H1 (cell line): ENCODE results near the gene CPTP. TPM values are rescaled to one million over a fixed set of nuclear protein-coding genes. Genes with fewer than 3 reads are reported as not detected.

Source experiments
- CTCF ChIA-PET: fragments of 300-600 bp; sonication (Branson Sonifier 250); formaldehyde crosslinking; loops from one replicate; lab custom pipeline; 2021; ENCODE audit not compliant: partially characterized antibody; lab: Charles Lee
- POLR2A ChIA-PET: fragments of 300-600 bp; sonication (Branson Sonifier 250); formaldehyde crosslinking; loops from one replicate; lab custom pipeline; 2021; ENCODE audit warnings: inconsistent platforms; ENCODE audit not compliant: partially characterized antibody; lab: Charles Lee
- DNase-seq, 2 experiments: peaks; one replicate each; pipeline versions ENCODE4 v3.0.0 to v3.0.0-alpha.2; 2010 to 2022; ENCODE audit warnings: low spot score in 2 of 2, low read depth in 1 of 2, mixed read lengths in 1 of 2
- FAIRE-seq: peaks from 2 replicates; lab custom pipeline; 2011; peaks lifted over from hg19 to GRCh38; lab: Jason Lieb, UNC
- H2AFZ ChIP-seq: 2 replicates; pipeline ENCODE4 v1.8.1; 2012; ENCODE audit warnings: low read length, inconsistent platforms
- H2AK5ac ChIP-seq: 2 replicates; pipeline ENCODE4 v1.6.1; 2013; ENCODE audit warnings: low read depth, low read length
- H2BK120ac ChIP-seq: replicated peaks from 2 replicates; pipeline ENCODE3; 2013; ENCODE audit warnings: low read depth, low read length, inconsistent platforms
- H2BK12ac ChIP-seq: 2 replicates; pipeline ENCODE4 v1.6.1; 2013; ENCODE audit warnings: low read depth, low read length
- H2BK15ac ChIP-seq: 2 replicates; pipeline ENCODE4 v1.6.1; 2013; ENCODE audit warnings: low read length
- H2BK20ac ChIP-seq: 2 replicates; pipeline ENCODE4 v1.6.1; 2013; ENCODE audit warnings: low read length
- H2BK5ac ChIP-seq: 2 replicates; pipeline ENCODE4 v1.6.1; 2013; ENCODE audit warnings: low read depth, low read length
- H3K14ac ChIP-seq: 2 replicates; pipeline ENCODE4 v1.6.1; 2013; ENCODE audit warnings: inconsistent platforms; ENCODE audit not compliant: insufficient read length
- H3K18ac ChIP-seq: 2 replicates; pipeline ENCODE4 v1.6.1; 2013; ENCODE audit warnings: low read length; ENCODE audit errors: extremely low read depth
- H3K23ac ChIP-seq: 2 replicates; pipeline ENCODE4 v1.6.1; 2013; ENCODE audit warnings: inconsistent platforms; ENCODE audit not compliant: insufficient read length
- H3K23me2 ChIP-seq: 2 replicates; pipeline ENCODE4 v1.6.1; 2013; ENCODE audit warnings: low read depth, low read length
- H3K27ac ChIP-seq: 2 replicates; pipeline ENCODE4 v1.6.1; 2011; ENCODE audit warnings: low read depth, low read length, inconsistent platforms
- H3K27me3 ChIP-seq, 4 experiments: replicated peaks in 1 of 4; 1 replicate in 1 of 4; 2 replicates in 3 of 4; pipeline versions ENCODE4 v1.6.1 to v1.8.1; 2011 to 2013; ENCODE audit warnings: low read length in 3 of 4, mild to moderate bottlenecking in 3 of 4, inconsistent platforms in 2 of 4, mixed read lengths in 2 of 4, moderate library complexity in 1 of 4; ENCODE audit not compliant: control insufficient read depth in 3 of 4, insufficient read depth in 3 of 4; ENCODE audit errors: extremely low read depth in 1 of 4
- H3K36me3 ChIP-seq, 4 experiments: 2 replicates each; pipeline versions ENCODE4 v1.6.1 to v1.8.1; 2011 to 2013; ENCODE audit warnings: mild to moderate bottlenecking in 4 of 4, low read length in 3 of 4, moderate library complexity in 2 of 4, control low read depth in 1 of 4, inconsistent platforms in 1 of 4; ENCODE audit not compliant: insufficient read depth in 4 of 4, control insufficient read depth in 2 of 4
- H3K4ac ChIP-seq: replicated peaks from 2 replicates; pipeline ENCODE3; 2013; ENCODE audit warnings: low read length, low read depth, mixed read lengths, inconsistent platforms; ENCODE audit not compliant: insufficient read length
- H3K4me1 ChIP-seq, 4 experiments: replicated peaks in 1 of 4; 1 replicate in 1 of 4; 2 replicates in 3 of 4; pipeline versions ENCODE4 v1.6.1 to v1.8.1; 2011 to 2013; ENCODE audit warnings: low read length in 3 of 4, inconsistent platforms in 2 of 4, mixed read lengths in 1 of 4; ENCODE audit not compliant: insufficient read depth in 4 of 4, control insufficient read depth in 3 of 4
- H3K4me2 ChIP-seq, 2 experiments: 2 replicates each; pipeline versions ENCODE4 v1.6.1 to v1.8.1; 2011 to 2013; ENCODE audit warnings: low read depth in 2 of 2, low read length in 2 of 2, control low read depth in 1 of 2, inconsistent platforms in 1 of 2, mild to moderate bottlenecking in 1 of 2; ENCODE audit not compliant: insufficient read depth in 1 of 2
- H3K4me3 ChIP-seq, 4 experiments: fragments of 200-600, 300-600 bp in 1 of 4; sonication (generic), shearing (Covaris generic), sonication (Bioruptor Twin) in 1 of 4; 2 replicates each; pipeline versions ENCODE4 v1.5.1 to v1.8.1; 2011 to 2016; ENCODE audit warnings: low read length in 4 of 4, low read depth in 3 of 4, control low read depth in 2 of 4, inconsistent platforms in 2 of 4, mild to moderate bottlenecking in 2 of 4, mixed read lengths in 1 of 4, moderate library complexity in 1 of 4; ENCODE audit not compliant: insufficient read depth in 2 of 4; ENCODE audit errors: extremely low read depth in 1 of 4
- H3K56ac ChIP-seq: replicated peaks from 2 replicates; pipeline ENCODE3; 2013; ENCODE audit warnings: low read depth, mild to moderate bottlenecking, mixed read lengths, low read length, inconsistent platforms; ENCODE audit not compliant: insufficient read length
- H3K79me1 ChIP-seq: 2 replicates; pipeline ENCODE4 v1.6.1; 2013; ENCODE audit warnings: low read depth, low read length, control low read depth
- H3K79me2 ChIP-seq, 2 experiments: 2 replicates each; pipeline versions ENCODE4 v1.6.1 to v1.8.1; 2012 to 2013; ENCODE audit warnings: low read length in 2 of 2, mild to moderate bottlenecking in 2 of 2, inconsistent platforms in 1 of 2; ENCODE audit not compliant: insufficient read depth in 2 of 2, control insufficient read depth in 1 of 2
- H3K9ac ChIP-seq, 4 experiments: replicated peaks in 1 of 4; 1 replicate in 1 of 4; 2 replicates in 3 of 4; pipeline versions ENCODE4 v1.6.1 to v1.8.1; 2011 to 2013; ENCODE audit warnings: low read depth in 3 of 4, low read length in 3 of 4, control low read depth in 2 of 4, mild to moderate bottlenecking in 2 of 4, moderate library complexity in 2 of 4, inconsistent platforms in 1 of 4; ENCODE audit errors: extremely low read depth in 1 of 4
- H3K9me3 ChIP-seq, 2 experiments: 2 replicates each; pipeline versions ENCODE4 v1.6.1 to v1.8.1; 2012 to 2013; ENCODE audit warnings: mild to moderate bottlenecking in 2 of 2, moderate library complexity in 2 of 2, control low read depth in 1 of 2, inconsistent platforms in 1 of 2, low read depth in 1 of 2, low read length in 1 of 2, mixed read lengths in 1 of 2; ENCODE audit not compliant: insufficient read depth in 2 of 2
- H4K20me1 ChIP-seq, 2 experiments: replicated peaks in 1 of 2; 2 replicates each; pipeline versions ENCODE3 to v1.8.1; 2011 to 2013; ENCODE audit warnings: inconsistent platforms in 2 of 2, low read length in 2 of 2, mild to moderate bottlenecking in 1 of 2; ENCODE audit not compliant: insufficient read depth in 2 of 2, control insufficient read depth in 1 of 2
- H4K5ac ChIP-seq: 2 replicates; pipeline ENCODE4 v1.6.1; 2013; ENCODE audit warnings: low read length, low read depth, mixed read lengths, inconsistent platforms; ENCODE audit not compliant: insufficient read length
- H4K8ac ChIP-seq: 2 replicates; pipeline ENCODE4 v1.8.0; 2013; ENCODE audit warnings: mild to moderate bottlenecking, moderate library complexity, low read length, inconsistent platforms; ENCODE audit not compliant: insufficient read depth; ENCODE audit errors: extremely low read depth
- H4K91ac ChIP-seq: replicated peaks from 2 replicates; pipeline ENCODE3; 2013; ENCODE audit warnings: low read length, mixed read lengths, inconsistent platforms; ENCODE audit not compliant: insufficient read length
- HDAC6 ChIP-seq: IDR thresholded peaks from one replicate; pipeline ENCODE4 v1.7.1; 2012; ENCODE audit warnings: low read depth, mild to moderate bottlenecking, inconsistent platforms, low read length, moderate library complexity
- MAX ChIP-seq: IDR thresholded peaks from 2 replicates; pipeline ENCODE4 v1.6.1; 2012; ENCODE audit warnings: inconsistent platforms
- NANOG ChIP-seq: IDR thresholded peaks from 2 replicates; pipeline ENCODE4 v1.6.1; 2011; ENCODE audit warnings: low read length, low read depth, mild to moderate bottlenecking, inconsistent platforms; ENCODE audit not compliant: insufficient read depth, poor library complexity, severe bottlenecking
- POLR2A ChIP-seq, 2 experiments: IDR thresholded peaks; 1 replicate in 1 of 2; 2 replicates in 1 of 2; pipeline ENCODE4 v1.6.1; 2011; ENCODE audit warnings: low read depth in 2 of 2, low read length in 2 of 2, mild to moderate bottlenecking in 2 of 2; ENCODE audit errors: control extremely low read depth in 1 of 2
- TAF1 ChIP-seq: IDR thresholded peaks from 2 replicates; pipeline ENCODE4 v1.6.1; 2011; ENCODE audit warnings: mild to moderate bottlenecking, low read depth, low read length
- WGBS, 2 experiments: shearing (Covaris generic) in 1 of 2; methylation state at CpG; one replicate each; pipeline versions ENCODE4 v1.1.6 to v1.1.7; 2013 to 2015; ENCODE audit warnings: low lambda C conversion rate in 2 of 2, mixed read lengths in 2 of 2, inconsistent platforms in 1 of 2, low coverage in 1 of 2, missing lambda C conversion rate in 1 of 2; ENCODE audit not compliant: insufficient replicate concordance in 2 of 2, insufficient coverage in 1 of 2, insufficient read length in 1 of 2; ENCODE audit errors: extremely low coverage in 1 of 2, missing lambda C conversion rate in 1 of 2; 5-methylcytosine and 5-hydroxymethylcytosine counted together
- polyA plus RNA-seq, 7 experiments: library from polyadenylated mRNA; depleted of rRNA in 3 of 7; stranded (reverse) in 5 of 7; unstranded in 2 of 7; fragments of >200 nt in 5 of 7; fragments of 200-250 nt in 2 of 7; gene quantifications; 1 replicate in 5 of 7; 2 replicates in 1 of 7; 4 replicates in 1 of 7; pipeline versions ENCODE4 v1.2.1 to v1.2.3, GENCODE V29; 2011 to 2013; ENCODE audit warnings: missing spikeins in 2 of 7, mixed read lengths in 2 of 7
- total RNA-seq: library from RNA; stranded (reverse); fragmentation: NEBNext Ultra II Directional; extraction: Animal tissue kit (Norgen Biotek cat#: 25700); gene quantifications from 2 replicates; pipeline ENCODE4 v1.2.1, GENCODE V29; 2021

CPTP gene
- total and polyA plus RNA-seq, 2 of the 8 experiments (the other 6 are each of a cell fraction or from before 2014, with no cell fraction given): 8.1 to 10.6 TPM

DNA sequence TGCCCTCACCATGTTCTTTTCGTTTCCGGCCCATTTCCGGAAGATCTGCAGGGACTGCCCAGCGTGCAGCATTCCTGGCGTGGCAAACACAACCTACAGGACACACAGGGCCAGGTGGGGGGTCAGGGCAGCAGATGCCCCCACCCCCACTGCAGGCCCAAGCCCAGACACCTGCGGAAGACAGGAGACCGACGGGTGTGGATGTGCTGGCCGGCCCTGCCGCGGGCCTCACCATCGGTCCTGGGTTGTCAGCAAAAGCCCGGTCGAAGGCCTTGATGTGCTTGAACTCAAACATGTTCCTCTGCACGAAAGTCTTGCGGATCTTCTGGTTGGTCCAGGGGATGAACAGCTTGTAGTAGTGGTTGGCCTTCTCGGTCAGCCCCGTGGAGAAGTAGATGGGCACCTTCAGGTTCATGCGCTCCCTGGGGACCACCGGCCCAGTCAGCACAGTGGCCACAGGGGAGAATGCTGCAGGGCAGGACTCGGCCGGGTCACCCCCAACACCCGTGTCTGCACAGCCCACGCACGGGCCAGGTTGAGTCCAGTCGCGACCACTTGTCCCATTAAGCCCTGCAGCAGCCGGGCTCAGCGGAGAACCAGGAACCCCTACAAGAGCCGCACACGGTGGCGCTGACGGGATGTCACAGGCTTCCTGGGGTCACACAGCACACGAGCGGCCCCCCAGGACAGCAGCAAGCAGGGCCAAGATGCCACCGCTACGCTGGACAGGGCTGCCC, 10.9 kb upstream of the CPTP start:
- no peak overlapping the region for H3K27ac ChIP-seq
- peaks cover 4% of the 10 kb centered on the region; the same call in 1 of the 2 replicates for H3K79me1 ChIP-seq
- peak overlapping the region; percentile 68; the same call in 1 of the 2 replicates for H4K8ac ChIP-seq
- H3K27me3 ChIP-seq: no peaks in the 10 kb centered on the region
- 90% methylated on average over 37 of the region's 37 CpGs; no CpG with 5 or more reads in 1 of the 2 experiments for WGBS, 2 experiments
- H3K14ac ChIP-seq: no peak overlapping the region
- no peak overlapping the region for H2BK20ac ChIP-seq
- no peak overlapping the region for H3K4me3 ChIP-seq
- peaks cover 0 to 23% (median 12%) of the 10 kb centered on the region in 4 experiments; a peak in 6 of 7 replicates for H3K4me1 ChIP-seq
- H3K79me2 ChIP-seq: peaks cover 0 to 4% of the 10 kb centered on the region in 2 experiments; a peak in 1 of 4 replicates
- no peak overlapping the region for H3K56ac ChIP-seq
- peaks cover 17 to 44% (median 37%) of the 10 kb centered on the region in 4 experiments for H3K36me3 ChIP-seq
- POLR2A ChIA-PET: interaction anchor here (0.7 to 10.1 kb wide), 11 partner anchors 9 to 79 kb away, joined by 3 to 134 read pairs (median 6); partner anchors contain the start of genes AURKAIP1, CPTP, INTS11 and TAS1R3
- no peak overlapping the region for H3K23ac ChIP-seq
- no peak overlapping the region for H2BK120ac ChIP-seq
- no peak overlapping the region for H2BK5ac ChIP-seq
- no peak overlapping the region for H2BK15ac ChIP-seq
- H3K4me2 ChIP-seq: no peak overlapping the region
- H3K18ac ChIP-seq: no peak overlapping the region
- TF ChIP-seq MAX (no peak), HDAC6 (no peak), TAF1 (no peak), NANOG (no peak), POLR2A (IDR thresholded peaks at IDR 0.05; ENCODE audit: control extremely low read depth in 1 of 2, low read depth in 2 of 2, low read length in 2 of 2) (0 out of 3 replicates have a peak, but pooled peaks of 1 of the 2 experiments have one; percentile 3)
- DNase-seq: no peak
- peaks cover 9% of the 10 kb centered on the region; the same call in 1 of the 2 replicates for H3K23me2 ChIP-seq
- FAIRE-seq: no peak
- H3K9ac ChIP-seq: no peak overlapping the region
- no peak overlapping the region for H2BK12ac ChIP-seq
- H3K9me3 ChIP-seq: no peaks in the 10 kb centered on the region
- H2AK5ac ChIP-seq: no peak overlapping the region
- H3K4ac ChIP-seq: no peak overlapping the region
- H4K5ac ChIP-seq: no peak overlapping the region
- CTCF ChIA-PET: interaction anchor here (0.8 to 2.8 kb wide), 6 partner anchors 13 to 128 kb away, joined by 3 to 9 read pairs (median 4); no protein-coding TSS in a partner anchor
- H4K20me1 ChIP-seq: peaks cover 8 to 23% of the 10 kb centered on the region in 2 experiments
- no peak overlapping the region for H4K91ac ChIP-seq
- no peak overlapping the region for H2AFZ ChIP-seq
